Endothelial cell of umbilical vein (primary cell): ENCODE data around the gene SMARCD3. TPM values are rescaled to one million over a fixed set of nuclear protein-coding genes. Genes with fewer than 3 reads are reported as not detected.

Experiments
- BruUV-seq: library from RNA; stranded (reverse); fragments of 400-500 nt; replicated peaks from 2 replicates; lab custom pipeline; 2021; lab: Mats Ljungman, UMichigan
- CTCF ChIA-PET: fragments of 300-600, 350-600 bp; sonication (Branson Sonifier 250); formaldehyde crosslinking; loops from one replicate; lab custom pipeline; 2021; ENCODE audit warnings: antibody characterized with exemption, inconsistent platforms; lab: Charles Lee
- POLR2A ChIA-PET: fragments of 300-600, 350-600 bp; sonication (Branson Sonifier 250); formaldehyde crosslinking; loops from one replicate; lab custom pipeline; 2021; ENCODE audit warnings: antibody characterized with exemption, inconsistent platforms; lab: Charles Lee
- DNase-seq: peaks from one replicate; pipeline ENCODE4 v3.0.0-alpha.2; 2011; ENCODE audit warnings: low read depth, low spot score
- FAIRE-seq: peaks from 2 replicates; lab custom pipeline; 2011; peaks lifted over from hg19 to GRCh38; lab: Jason Lieb, UNC
- H2AFZ ChIP-seq: 2 replicates; pipeline ENCODE4 v1.6.0; 2012; ENCODE audit warnings: low read depth, low read length, control low read depth, inconsistent platforms
- H3K27ac ChIP-seq: 2 replicates; pipeline ENCODE4 v1.5.1; 2011; ENCODE audit warnings: low read depth, mild to moderate bottlenecking, control low read depth, low read length, moderate library complexity; ENCODE audit not compliant: insufficient read depth
- H3K27me3 ChIP-seq, 2 experiments: 2 replicates each; pipeline versions ENCODE4 v1.6.0 to v1.6.1; 2011; ENCODE audit warnings: low read length in 2 of 2, mixed read lengths in 1 of 2; ENCODE audit not compliant: control insufficient read depth in 2 of 2, insufficient read depth in 2 of 2
- H3K36me3 ChIP-seq, 2 experiments: 2 replicates in 1 of 2; 3 replicates in 1 of 2; pipeline ENCODE4 v1.5.1; 2011; ENCODE audit warnings: low read length in 2 of 2, mild to moderate bottlenecking in 1 of 2, moderate library complexity in 1 of 2; ENCODE audit not compliant: control insufficient read depth in 2 of 2, insufficient read depth in 2 of 2; ENCODE audit errors: extremely low read depth in 1 of 2
- H3K4me1 ChIP-seq: 3 replicates; pipeline ENCODE4 v1.5.1; 2011; ENCODE audit warnings: mild to moderate bottlenecking, low read length; ENCODE audit not compliant: control insufficient read depth, insufficient read depth; ENCODE audit errors: extremely low read depth
- H3K4me2 ChIP-seq: 2 replicates; pipeline ENCODE4 v1.6.1; 2011; ENCODE audit warnings: low read length, control low read depth, mixed read lengths; ENCODE audit not compliant: insufficient read depth
- H3K4me3 ChIP-seq, 3 experiments: fragments of 200-600 bp in 1 of 3; sonication (generic), shearing (Covaris generic) in 1 of 3; replicated peaks in 1 of 3; 2 replicates each; pipeline ENCODE4 v1.5.1; 2011 to 2016; ENCODE audit warnings: control low read depth in 3 of 3, low read length in 3 of 3, mild to moderate bottlenecking in 2 of 3, inconsistent platforms in 1 of 3, low read depth in 1 of 3, moderate library complexity in 1 of 3; ENCODE audit not compliant: insufficient read depth in 1 of 3
- H3K79me2 ChIP-seq: 2 replicates; pipeline ENCODE4 v1.6.0; 2012; ENCODE audit warnings: low read length, inconsistent platforms; ENCODE audit not compliant: control insufficient read depth, insufficient read depth
- H3K9ac ChIP-seq: replicated peaks from 2 replicates; pipeline ENCODE3; 2011; ENCODE audit warnings: low read length, control low read depth; ENCODE audit not compliant: insufficient read depth; ENCODE audit errors: extremely low read depth
- H3K9me1 ChIP-seq: replicated peaks from 3 replicates; pipeline ENCODE4 v1.6.0; 2011; ENCODE audit warnings: mild to moderate bottlenecking, low read length; ENCODE audit not compliant: control insufficient read depth, insufficient read depth; ENCODE audit errors: extremely low read depth
- H3K9me3 ChIP-seq: replicated peaks from 2 replicates; pipeline ENCODE4 v1.5.1; 2012; ENCODE audit warnings: low read length, inconsistent platforms; ENCODE audit not compliant: control insufficient read depth, insufficient read depth
- H4K20me1 ChIP-seq: replicated peaks from 2 replicates; pipeline ENCODE3; 2011; ENCODE audit warnings: mild to moderate bottlenecking, low read length; ENCODE audit not compliant: control insufficient read depth, insufficient read depth; ENCODE audit errors: extremely low read depth
- EZH2 ChIP-seq: IDR thresholded peaks from 2 replicates; pipeline ENCODE4 v1.6.1; 2012; ENCODE audit warnings: borderline replicate concordance, low read depth, mild to moderate bottlenecking, moderate library complexity, low read length, inconsistent platforms; ENCODE audit not compliant: severe bottlenecking
- FOS ChIP-seq: IDR thresholded peaks from 2 replicates; pipeline ENCODE4 v1.6.1; 2011; ENCODE audit warnings: mild to moderate bottlenecking, low read length, moderate library complexity, borderline replicate concordance; ENCODE audit not compliant: insufficient read depth
- GATA2 ChIP-seq: IDR thresholded peaks from 2 replicates; pipeline ENCODE4 v1.7.0; 2011; ENCODE audit warnings: low read depth, mild to moderate bottlenecking, moderate library complexity, mixed read lengths, low read length; ENCODE audit not compliant: insufficient read length, insufficient read depth
- JUN ChIP-seq: IDR thresholded peaks from 2 replicates; pipeline ENCODE4 v1.6.1; 2011; ENCODE audit warnings: borderline replicate concordance, low read depth; ENCODE audit not compliant: insufficient read length, insufficient read depth
- MYC ChIP-seq: IDR thresholded peaks from one replicate; pipeline ENCODE4 v1.6.1; 2011; ENCODE audit warnings: mild to moderate bottlenecking, low read depth, low read length
- POLR2A ChIP-seq: IDR thresholded peaks from 2 replicates; pipeline ENCODE4 v1.6.1; 2012; ENCODE audit warnings: low read depth, mild to moderate bottlenecking, control low read depth, low read length
- POLR2AphosphoS5 ChIP-seq: IDR thresholded peaks from 2 replicates; pipeline ENCODE4 v1.6.1; 2012; ENCODE audit warnings: low read depth, mild to moderate bottlenecking, control low read depth, low read length, moderate library complexity; ENCODE audit not compliant: insufficient read depth
- dilution Hi-C: fragments of 300-500 bp; cut with MboI; formaldehyde crosslinking; loops from one replicate; pipeline ENCODE4 v1.15.0; 2019; ENCODE audit warnings: low sequenced_read_pairs; ENCODE audit not compliant: extremely low pct_ligation_motif_present
- intact Hi-C: fragments of 100-400 bp; cut with micrococcal nuclease; formaldehyde crosslinking; loops from one replicate; pipeline ENCODE4 v1.10.0; 2022
- polyA plus RNA-seq, 4 experiments: library from polyadenylated mRNA; depleted of rRNA in 3 of 4; stranded (reverse) in 3 of 4; unstranded in 1 of 4; fragments of >200 nt; gene quantifications; 2 replicates each; pipeline versions ENCODE4 v1.2.1 to v1.2.3, GENCODE V29; 2011 to 2012; ENCODE audit warnings: missing spikeins in 1 of 4
- total RNA-seq: library from RNA; stranded (reverse); gene quantifications from 2 replicates; pipeline ENCODE4 v1.2.3, GENCODE V29; 2021
- TF ChIP-seq, protein P1 (sequence below), 2 donors: IDR thresholded peaks; 1 replicate in 1 of 2; 2 replicates in 1 of 2; pipeline ENCODE4 v1.5.1; 2011; ENCODE audit warnings: low read length in 2 of 2, mild to moderate bottlenecking in 2 of 2, moderate library complexity in 2 of 2, control low read depth in 1 of 2, inconsistent platforms in 1 of 2, low read depth in 1 of 2; ENCODE audit not compliant: insufficient read depth in 1 of 2; ENCODE audit errors: extremely low read depth in 1 of 2
- TF ChIP-seq, protein P2 (sequence below): IDR thresholded peaks from 2 replicates; pipeline ENCODE4 v1.6.1; 2011; ENCODE audit not compliant: insufficient read depth, insufficient read length

Gene SMARCD3
- total and polyA plus RNA-seq, 2 donors (not counting 3 experiments of a cell fraction or from before 2014, with no cell fraction given), result 6.1 to 8.5 TPM

DNA sequence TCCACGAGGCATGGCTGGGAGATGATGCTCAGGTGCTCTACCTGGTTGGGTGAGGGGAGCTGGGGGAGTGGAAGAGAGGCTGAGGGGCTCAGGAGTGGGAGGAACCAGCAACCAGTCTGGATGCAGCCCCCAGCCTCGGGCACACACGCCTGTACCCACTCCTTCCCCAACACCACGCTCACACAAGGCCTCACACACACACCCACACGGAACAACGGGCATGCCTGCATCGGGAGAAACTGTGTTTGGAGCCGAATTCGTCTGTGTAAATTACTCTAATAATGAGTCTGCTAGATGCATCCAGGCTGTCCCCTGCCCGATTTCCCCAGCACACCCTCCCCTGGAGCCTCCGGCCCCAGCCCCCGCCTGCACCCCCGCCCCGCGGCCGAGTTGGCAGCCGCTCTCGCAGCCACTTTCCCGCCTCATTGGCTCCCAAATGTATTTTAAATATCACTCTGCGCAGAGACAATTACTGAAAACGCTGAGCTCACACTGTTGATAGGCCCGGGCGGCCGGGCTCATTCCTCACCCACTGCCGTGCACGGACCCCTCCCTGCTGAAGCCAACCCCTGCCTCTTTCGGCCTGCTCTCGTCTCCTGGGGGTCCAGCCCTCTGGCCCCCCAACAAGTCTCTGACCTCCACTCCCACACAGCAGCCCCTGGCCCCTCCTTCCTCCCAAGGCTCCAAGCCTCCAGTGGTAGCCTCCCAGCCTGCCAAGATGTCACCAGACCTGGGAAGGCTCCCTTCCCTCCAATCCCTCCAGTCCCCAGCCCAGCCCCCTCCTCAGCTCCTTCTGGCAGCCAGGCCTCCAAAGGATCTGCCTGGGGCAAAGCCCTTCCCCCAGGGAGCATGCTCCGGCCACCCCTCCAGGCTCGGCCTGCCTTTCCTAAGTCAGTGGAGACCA lies 49.3 kb downstream of the SMARCD3 start:
- H3K4me2 ChIP-seq, result no peak overlapping the region
- ChIA-PET CTCF (interaction anchor here (1.0 kb wide), 1 partner anchor 45 kb away, joined by 3 read pairs; no protein-coding TSS in a partner anchor), POLR2A (no interaction called here)
- peaks cover 14 to 20% of the 10 kb centered on the region in 2 experiments for H3K27me3 ChIP-seq
- no peaks in the 10 kb centered on the region for H3K4me1 ChIP-seq
- H3K27ac ChIP-seq, result no peak overlapping the region
- intact Hi-C loops, result no loop called here
- FAIRE-seq (no peak), DNase-seq (no peak)
- H4K20me1 ChIP-seq, result no peaks in the 10 kb centered on the region
- no peak overlapping the region for H3K4me3 ChIP-seq
- H3K36me3 ChIP-seq, result no peaks in the 10 kb centered on the region
- no peak overlapping the region for H2AFZ ChIP-seq
- H3K9me3 ChIP-seq, result no peaks in the 10 kb centered on the region
- no peak overlapping the region for H3K9ac ChIP-seq
- H3K79me2 ChIP-seq, result no peaks in the 10 kb centered on the region
- no peak for TF ChIP-seq POLR2A
- no peak for TF ChIP-seq FOS
- TF ChIP-seq, protein P1, sequence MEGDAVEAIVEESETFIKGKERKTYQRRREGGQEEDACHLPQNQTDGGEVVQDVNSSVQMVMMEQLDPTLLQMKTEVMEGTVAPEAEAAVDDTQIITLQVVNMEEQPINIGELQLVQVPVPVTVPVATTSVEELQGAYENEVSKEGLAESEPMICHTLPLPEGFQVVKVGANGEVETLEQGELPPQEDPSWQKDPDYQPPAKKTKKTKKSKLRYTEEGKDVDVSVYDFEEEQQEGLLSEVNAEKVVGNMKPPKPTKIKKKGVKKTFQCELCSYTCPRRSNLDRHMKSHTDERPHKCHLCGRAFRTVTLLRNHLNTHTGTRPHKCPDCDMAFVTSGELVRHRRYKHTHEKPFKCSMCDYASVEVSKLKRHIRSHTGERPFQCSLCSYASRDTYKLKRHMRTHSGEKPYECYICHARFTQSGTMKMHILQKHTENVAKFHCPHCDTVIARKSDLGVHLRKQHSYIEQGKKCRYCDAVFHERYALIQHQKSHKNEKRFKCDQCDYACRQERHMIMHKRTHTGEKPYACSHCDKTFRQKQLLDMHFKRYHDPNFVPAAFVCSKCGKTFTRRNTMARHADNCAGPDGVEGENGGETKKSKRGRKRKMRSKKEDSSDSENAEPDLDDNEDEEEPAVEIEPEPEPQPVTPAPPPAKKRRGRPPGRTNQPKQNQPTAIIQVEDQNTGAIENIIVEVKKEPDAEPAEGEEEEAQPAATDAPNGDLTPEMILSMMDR (IDR thresholded peaks at IDR 0.05; ENCODE audit: extremely low read depth in 1 of 2, insufficient read depth in 1 of 2, low read depth in 1 of 2, low read length in 2 of 2), result no peak
- TF ChIP-seq, protein P2, sequence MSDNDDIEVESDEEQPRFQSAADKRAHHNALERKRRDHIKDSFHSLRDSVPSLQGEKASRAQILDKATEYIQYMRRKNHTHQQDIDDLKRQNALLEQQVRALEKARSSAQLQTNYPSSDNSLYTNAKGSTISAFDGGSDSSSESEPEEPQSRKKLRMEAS, result no peak
- no peak for TF ChIP-seq EZH2
- no peak for TF ChIP-seq GATA2
- TF ChIP-seq POLR2AphosphoS5, result no peak
- TF ChIP-seq MYC, result no peak
- no peak for TF ChIP-seq JUN
- dilution Hi-C loops, result no loop called here
- H3K9me1 ChIP-seq, result no peaks in the 10 kb centered on the region
- no TSS peak for BruUV-seq
